Superior temporal gyrus (tissue), 1 donor: ENCODE data around the gene RAI14.

Experiments used
- DNase-seq: peaks from one replicate; pipeline ENCODE4 v3.0.0-alpha.2; 2016; ENCODE audit errors: extremely low spot score

Gene RAI14

GRCh38 chr5:34677428-34677827 lies 21.3 kb downstream of the RAI14 start:
- no peak for DNase-seq

DNA sequence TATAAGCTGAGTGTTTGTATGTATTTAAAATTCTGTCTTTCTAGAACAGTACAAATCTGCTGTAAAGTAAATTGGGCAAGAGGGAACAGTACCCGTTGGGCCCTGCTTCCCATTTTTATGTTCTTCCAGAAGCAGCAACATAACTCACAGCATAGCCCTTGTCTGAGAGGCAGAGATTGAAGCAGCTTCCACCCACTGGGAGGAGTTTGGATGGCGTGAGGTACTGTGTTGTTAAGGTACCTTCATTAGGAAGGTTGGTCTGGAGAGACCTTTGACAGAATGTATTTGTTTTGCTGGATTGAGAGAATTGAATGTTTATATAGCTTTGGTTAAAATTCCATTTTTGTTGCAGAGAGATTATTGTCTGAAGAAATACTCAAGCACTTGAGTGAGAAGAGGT lies 24.8 kb downstream of the RAI14 start:
- DNase-seq = no peak

- no peak for DNase-seq
Observed at GRCh38 chr5:34682926-34683623, 26.9 kb downstream of the RAI14 start.

DNA sequence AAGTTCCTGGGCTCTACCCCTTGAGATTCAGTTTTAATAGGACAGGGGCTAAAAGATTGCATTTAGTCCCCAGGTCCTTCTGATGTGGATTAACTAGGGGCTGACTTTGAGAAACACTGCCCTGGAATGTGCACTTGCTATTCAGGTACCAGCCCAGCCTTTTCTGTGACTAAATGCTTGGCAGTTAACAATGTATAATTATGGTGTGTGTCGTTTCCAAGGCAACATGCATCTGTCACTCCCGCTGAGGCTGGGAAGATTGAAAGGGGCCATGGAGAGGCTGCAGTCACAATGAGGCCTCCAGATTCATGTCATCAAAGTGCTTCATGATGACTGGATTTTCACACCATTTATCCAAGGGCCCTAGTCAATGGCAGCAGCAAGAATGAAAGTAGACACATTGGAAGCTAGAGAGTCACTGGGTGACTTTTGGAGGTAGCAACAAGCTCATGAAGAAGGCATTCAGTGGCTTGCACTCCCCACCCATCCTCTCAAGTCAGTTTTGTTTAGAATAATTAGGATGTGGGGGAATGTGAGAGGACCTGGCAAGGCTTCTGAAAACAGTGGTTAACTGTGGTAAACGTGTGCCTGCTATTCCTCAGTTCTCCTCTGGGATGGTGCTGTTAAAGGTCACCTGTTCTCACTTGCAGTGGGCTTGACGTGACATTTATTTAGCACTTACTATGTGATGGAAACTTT lies 28.3 kb downstream of the RAI14 start:
- DNase-seq = no peak

- DNase-seq = no peak
Observed at GRCh38 chr5:34684980-34685352, 28.8 kb downstream of the RAI14 start.

GRCh38 chr5:34685485-34686165 lies 29.5 kb downstream of the RAI14 start:
- no peak for DNase-seq

DNA sequence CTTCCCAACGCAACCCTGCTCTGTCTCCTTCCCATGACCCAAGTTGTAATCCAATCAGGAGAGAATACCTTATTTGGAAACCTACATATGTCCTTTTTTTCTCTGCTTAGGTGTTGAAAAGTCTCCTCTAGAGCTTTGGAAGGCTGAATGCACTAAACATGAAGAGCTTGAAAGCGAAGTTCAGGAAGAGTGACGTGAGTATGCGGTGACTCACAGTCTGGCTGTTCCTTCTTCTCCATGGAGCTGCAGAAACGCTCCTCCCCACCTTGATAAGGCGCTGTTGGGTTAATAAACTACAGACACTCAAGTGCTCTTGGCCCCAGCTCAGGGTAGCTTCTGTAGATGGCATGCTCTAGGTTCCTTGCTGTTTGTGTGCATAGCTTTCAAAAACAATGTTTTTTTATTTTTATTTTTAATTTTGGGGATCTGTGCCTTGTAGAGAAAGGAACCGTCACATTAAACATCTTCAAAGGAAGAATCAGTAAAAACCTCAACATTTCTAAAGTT lies 30.7 kb downstream of the RAI14 start:
- no peak for DNase-seq

- no peak for DNase-seq
Observed at GRCh38 chr5:34687269-34688011, 31.3 kb downstream of the RAI14 start.

GRCh38 chr5:34688015-34688810 lies 32.1 kb downstream of the RAI14 start:
- DNase-seq = no peak

DNA sequence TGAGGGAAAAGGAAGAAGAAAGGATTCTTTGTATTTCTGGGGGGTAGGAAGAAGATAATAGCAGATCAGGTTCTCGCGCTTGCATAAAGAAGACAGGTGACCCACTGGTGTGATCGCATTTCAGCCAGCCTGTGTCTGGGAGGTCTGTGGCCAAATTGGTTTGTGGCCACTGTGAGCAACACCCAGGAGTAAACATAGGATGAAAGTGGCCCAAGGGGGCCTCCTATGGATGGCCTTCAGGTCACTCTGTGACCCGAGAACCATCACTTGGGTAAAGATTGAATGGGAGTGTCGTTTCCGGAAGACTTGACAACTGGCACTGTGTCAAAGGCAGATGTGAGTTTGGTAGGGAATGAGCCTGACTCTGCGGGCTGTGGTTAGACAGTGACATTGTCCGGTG lies 34.2 kb downstream of the RAI14 start:
- no peak for DNase-seq

- no peak for DNase-seq
Observed at GRCh38 chr5:34690898-34691297, 34.8 kb downstream of the RAI14 start.

DNA sequence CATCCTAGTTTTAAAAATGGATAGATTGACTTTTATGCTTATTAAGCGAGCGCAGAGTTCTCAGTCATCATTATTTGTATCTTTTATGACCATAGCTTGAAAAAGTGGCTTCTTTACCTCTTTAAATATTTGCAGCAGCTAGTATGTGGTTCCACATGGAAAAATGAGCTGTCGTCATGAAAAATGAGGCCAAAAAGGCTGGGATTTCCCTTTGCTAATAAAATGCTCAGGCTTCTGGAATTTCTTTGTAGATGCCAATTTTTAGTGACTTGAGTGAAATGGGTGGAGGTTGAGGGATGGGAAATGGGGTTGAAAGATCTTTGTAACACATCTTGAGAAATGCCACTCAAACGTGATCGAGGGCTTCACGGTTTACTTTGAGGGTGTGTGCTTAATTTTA lies 35.2 kb downstream of the RAI14 start:
- no peak for DNase-seq

DNA sequence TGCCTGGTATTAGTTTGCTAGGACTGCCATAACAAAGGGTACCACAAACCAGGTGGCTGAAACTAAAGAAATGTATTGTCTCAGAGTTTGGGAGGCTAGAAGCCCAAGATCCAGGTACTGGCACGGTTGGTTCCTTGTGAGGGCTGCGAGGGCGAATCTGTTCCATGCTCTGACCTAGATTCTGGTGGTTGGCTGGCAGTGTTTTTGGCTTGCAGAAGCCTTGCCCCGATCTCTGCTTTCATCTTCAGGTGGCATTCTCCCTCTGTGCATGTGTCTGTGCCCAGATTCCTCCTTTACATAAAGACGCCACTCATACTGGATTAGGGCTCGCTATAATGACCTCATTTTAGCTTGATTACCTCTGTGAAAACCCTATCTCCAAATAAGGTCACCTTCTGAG lies 36.7 kb downstream of the RAI14 start:
- DNase-seq = no peak

DNA sequence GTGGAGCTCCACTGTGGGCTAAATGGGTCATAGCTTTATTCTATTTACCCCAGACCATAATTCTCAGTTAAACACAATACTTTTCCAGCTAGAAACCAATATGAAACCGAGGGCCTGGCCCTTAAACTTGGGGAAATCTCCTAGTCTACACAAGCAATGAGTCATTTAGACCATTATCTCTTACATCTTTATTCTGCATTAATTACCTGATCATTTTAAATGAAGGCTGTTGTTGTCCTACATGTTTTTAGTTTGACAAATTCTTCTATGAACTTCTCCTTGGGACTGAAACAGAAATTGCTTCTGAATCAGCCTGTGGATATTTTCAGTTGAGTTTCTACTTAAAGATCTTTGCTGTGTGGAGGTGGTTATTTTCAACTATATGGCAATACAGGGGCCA lies 37.9 kb downstream of the RAI14 start:
- DNase-seq = no peak

DNA sequence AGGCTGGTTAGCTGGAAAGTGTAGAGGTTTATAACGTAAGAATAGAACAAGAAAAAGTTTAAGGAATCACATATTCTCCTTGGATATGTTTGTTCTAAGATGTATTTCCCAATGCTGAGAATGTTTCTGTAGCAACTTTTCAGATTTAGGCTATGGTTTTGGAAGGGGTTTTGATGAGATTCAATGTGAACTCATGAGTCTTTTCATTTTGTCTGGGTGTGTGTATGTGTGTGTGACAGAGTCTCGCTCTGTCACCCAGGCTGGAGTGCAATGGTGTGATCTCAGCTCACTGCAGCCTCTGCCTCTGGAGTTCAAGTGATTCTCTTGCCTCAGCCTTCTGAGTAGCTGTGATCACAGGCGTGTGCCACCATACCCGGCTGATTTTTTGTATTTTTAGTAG lies 38.6 kb downstream of the RAI14 start:
- DNase-seq = no peak

GRCh38 chr5:34695275-34696027 lies 39.3 kb downstream of the RAI14 start:
- no peak for DNase-seq

GRCh38 chr5:34697308-34698108 lies 41.4 kb downstream of the RAI14 start:
- no peak for DNase-seq

DNA sequence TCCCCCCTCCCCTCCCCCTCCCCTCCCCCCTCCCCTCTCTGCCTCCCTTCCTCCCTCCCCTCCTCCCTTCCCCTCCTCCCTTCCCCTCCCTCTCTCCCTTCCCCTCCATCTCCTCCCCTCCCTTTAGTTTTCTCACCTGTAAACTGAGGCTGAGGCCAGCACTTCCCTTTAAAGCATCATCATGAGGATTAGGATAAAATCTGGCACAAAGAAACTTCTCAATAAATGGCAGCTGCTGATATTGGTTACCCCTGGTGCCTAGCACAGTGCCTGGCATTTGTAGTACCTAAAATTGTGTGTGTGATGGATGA lies 41.9 kb downstream of the RAI14 start:
- no peak for DNase-seq

GRCh38 chr5:34698754-34699153 lies 42.6 kb downstream of the RAI14 start:
- DNase-seq = no peak
